Measurements from ENCODE around the gene MRGPRD.

The MRGPRD gene

GRCh38 chr11:68955607-68955958 lies 25.2 kb downstream of the MRGPRD start:
- TF ChIP-seq, protein P1, sequence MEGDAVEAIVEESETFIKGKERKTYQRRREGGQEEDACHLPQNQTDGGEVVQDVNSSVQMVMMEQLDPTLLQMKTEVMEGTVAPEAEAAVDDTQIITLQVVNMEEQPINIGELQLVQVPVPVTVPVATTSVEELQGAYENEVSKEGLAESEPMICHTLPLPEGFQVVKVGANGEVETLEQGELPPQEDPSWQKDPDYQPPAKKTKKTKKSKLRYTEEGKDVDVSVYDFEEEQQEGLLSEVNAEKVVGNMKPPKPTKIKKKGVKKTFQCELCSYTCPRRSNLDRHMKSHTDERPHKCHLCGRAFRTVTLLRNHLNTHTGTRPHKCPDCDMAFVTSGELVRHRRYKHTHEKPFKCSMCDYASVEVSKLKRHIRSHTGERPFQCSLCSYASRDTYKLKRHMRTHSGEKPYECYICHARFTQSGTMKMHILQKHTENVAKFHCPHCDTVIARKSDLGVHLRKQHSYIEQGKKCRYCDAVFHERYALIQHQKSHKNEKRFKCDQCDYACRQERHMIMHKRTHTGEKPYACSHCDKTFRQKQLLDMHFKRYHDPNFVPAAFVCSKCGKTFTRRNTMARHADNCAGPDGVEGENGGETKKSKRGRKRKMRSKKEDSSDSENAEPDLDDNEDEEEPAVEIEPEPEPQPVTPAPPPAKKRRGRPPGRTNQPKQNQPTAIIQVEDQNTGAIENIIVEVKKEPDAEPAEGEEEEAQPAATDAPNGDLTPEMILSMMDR (IDR thresholded peaks at IDR 0.05; ENCODE audit: insufficient read depth, low read depth, low read length, missing control alignments) = no peak
- no peak for DNase-seq (ENCODE audit: low read depth)
- H3K4me3 ChIP-seq (ENCODE audit: low read depth, low read length) = no peak overlapping the region

DNA sequence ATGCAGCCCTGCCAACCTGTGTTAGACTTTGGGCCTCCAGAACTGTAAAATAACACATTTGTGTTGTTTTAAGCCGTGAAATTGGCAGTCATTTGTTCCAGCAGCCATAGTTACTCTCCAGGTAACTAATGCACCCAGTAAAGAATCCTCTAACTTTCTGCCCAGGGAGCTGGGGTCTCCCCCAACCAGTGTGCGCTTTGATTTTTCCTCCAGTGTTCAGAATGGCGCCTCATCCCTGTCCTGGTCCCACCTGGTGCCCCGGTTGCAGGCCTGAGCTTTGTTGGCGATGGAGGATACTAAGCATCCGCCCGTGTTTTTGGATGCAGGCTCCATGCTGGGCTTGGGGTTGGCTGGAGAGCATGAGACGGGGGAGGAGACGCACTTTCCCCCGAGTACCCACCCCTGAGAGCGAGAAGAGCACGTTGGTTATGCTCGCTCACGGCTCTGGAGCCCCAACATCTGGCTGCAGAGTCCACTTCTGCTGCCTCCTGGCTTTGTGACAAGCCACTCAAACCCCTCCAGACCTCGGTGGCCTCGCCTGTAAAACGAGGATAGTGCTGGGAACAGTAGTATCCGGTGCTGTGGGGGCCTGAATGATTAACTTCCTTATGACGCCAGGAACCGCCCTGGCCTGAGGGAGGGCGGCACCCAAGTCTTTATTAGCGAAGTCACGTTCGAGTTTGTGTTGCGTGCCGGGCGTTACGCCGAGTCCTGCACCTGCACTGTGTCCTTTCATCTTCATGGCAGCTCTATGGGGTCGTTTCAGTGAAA lies 25.8 kb downstream of the MRGPRD start:
- no peak overlapping the region for H3K4me3 ChIP-seq (ENCODE audit: low read depth, low read length)
- TF ChIP-seq, protein P1 (IDR thresholded peaks at IDR 0.05; ENCODE audit: insufficient read depth, low read depth, low read length, missing control alignments) = no peak
- DNase-seq (ENCODE audit: low read depth) = no peak

GRCh38 chr11:68950762-68951161 lies 30.0 kb downstream of the MRGPRD start:
- no peak for DNase-seq (ENCODE audit: low read depth)
- no peak overlapping the region for H3K4me3 ChIP-seq (ENCODE audit: low read depth, low read length)
- TF ChIP-seq, protein P1 (IDR thresholded peaks at IDR 0.05; ENCODE audit: insufficient read depth, low read depth, low read length, missing control alignments) = no peak

GRCh38 chr11:68950270-68950669 lies 30.5 kb downstream of the MRGPRD start:
- TF ChIP-seq, protein P1 (IDR thresholded peaks at IDR 0.05; ENCODE audit: insufficient read depth, low read depth, low read length, missing control alignments) = peak; percentile 38
- peak; percentile 26 for DNase-seq (ENCODE audit: low read depth)
- no peak overlapping the region for H3K4me3 ChIP-seq (ENCODE audit: low read depth, low read length)

DNA sequence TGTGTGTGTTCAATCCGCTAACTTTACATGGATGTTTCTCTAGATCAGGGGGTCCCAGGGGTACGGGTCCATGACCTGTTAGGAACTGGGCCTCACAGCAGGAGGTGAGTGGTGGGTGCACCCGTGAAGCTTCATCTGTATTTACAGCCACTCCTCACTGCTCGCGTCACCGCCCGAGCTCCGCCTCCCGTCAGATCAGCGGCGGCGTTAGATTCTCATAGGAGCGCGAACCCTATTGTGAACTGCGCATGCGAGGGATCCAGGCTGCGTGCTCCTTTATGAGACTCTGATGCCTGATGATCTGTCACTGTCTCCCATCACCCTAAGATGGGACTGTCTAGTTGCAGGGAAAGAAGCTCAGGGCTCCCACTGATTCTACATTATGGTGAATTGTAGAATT lies 31.9 kb downstream of the MRGPRD start:
- TF ChIP-seq, protein P1 (IDR thresholded peaks at IDR 0.05; ENCODE audit: insufficient read depth, low read depth, low read length, missing control alignments) = no peak
- DNase-seq (ENCODE audit: low read depth) = no peak
- no peak overlapping the region for H3K4me3 ChIP-seq (ENCODE audit: low read depth, low read length)

- no peak for DNase-seq (ENCODE audit: low read depth)
- no peak overlapping the region for H3K4me3 ChIP-seq (ENCODE audit: low read depth, low read length)
- TF ChIP-seq, protein P1 (IDR thresholded peaks at IDR 0.05; ENCODE audit: insufficient read depth, low read depth, low read length, missing control alignments) = no peak
Observed at GRCh38 chr11:68948496-68948895, 32.3 kb downstream of the MRGPRD start.

DNA sequence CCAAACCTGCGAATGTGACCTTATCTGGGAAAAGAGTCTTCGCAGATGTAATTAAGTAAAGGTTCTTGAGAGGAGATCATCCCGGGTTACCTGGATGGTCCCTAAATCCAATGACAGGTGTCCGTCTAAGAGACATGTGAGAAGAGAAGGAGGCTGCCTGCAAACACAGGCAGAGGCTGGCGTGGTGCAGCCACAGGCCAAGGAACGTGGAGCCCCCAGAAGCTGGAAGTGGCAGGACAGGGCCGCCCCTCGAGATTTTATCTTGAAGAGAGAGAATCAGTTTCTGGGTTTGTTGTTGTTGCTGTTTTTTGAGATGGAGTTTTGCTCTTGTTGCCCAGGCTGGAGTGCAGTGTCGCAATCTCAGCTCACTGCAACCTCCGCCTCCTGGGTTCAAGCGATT lies 33.6 kb downstream of the MRGPRD start:
- no peak for DNase-seq (ENCODE audit: low read depth)
- TF ChIP-seq, protein P1 (IDR thresholded peaks at IDR 0.05; ENCODE audit: insufficient read depth, low read depth, low read length, missing control alignments) = no peak
- H3K4me3 ChIP-seq (ENCODE audit: low read depth, low read length) = no peak overlapping the region
